Panc1 (cell line): ENCODE data around the gene KANSL3. TPM values are rescaled to one million over a fixed set of nuclear protein-coding genes. Genes with fewer than 3 reads are reported as not detected.
"Not testable (repeated sequence)": the region's sequence is repeated elsewhere in the genome, so short reads cannot be mapped to it uniquely, and the experiment has no call there.

Experiments
- ATAC-seq: fragments of 200-7000 bp; cut with Tn5 transposase; 2 replicates; pipeline ENCODE4 v1.9.1; 2020; ENCODE audit warnings: mild to moderate bottlenecking, moderate library complexity
- BruUV-seq: library from RNA; stranded (reverse); fragments of 400-500 nt; replicated peaks from 2 replicates; lab custom pipeline; 2021; lab: Mats Ljungman, UMichigan
- CTCF ChIA-PET: fragments of 300-600 bp; sonication (Branson Sonifier 250); formaldehyde crosslinking; loops from one replicate; lab custom pipeline; 2022; ENCODE audit warnings: antibody characterized with exemption; lab: Charles Lee
- POLR2A ChIA-PET: fragments of 300-600 bp; sonication (Branson Sonifier 250); formaldehyde crosslinking; loops from one replicate; lab custom pipeline; 2022; ENCODE audit warnings: antibody characterized with exemption; lab: Charles Lee
- DNase-seq: peaks from one replicate; pipeline ENCODE4 v3.0.0-alpha.2; 2010; ENCODE audit warnings: low read depth, low spot score
- H3K27ac ChIP-seq: 2 replicates; pipeline ENCODE4 v1.5.1; 2011; ENCODE audit warnings: mild to moderate bottlenecking, low read length, inconsistent platforms
- H3K27me3 ChIP-seq: fragments of 200-500 bp; sonication (Bioruptor generic); 2 replicates; pipeline ENCODE4 v1.6.0; 2014; ENCODE audit warnings: low read length, inconsistent platforms; ENCODE audit not compliant: control insufficient read depth, insufficient read depth
- H3K36me3 ChIP-seq: fragments of 200-500 bp; sonication (Bioruptor generic); 2 replicates; pipeline ENCODE4 v1.5.1; 2014; ENCODE audit warnings: inconsistent platforms, mild to moderate bottlenecking, low read length, moderate library complexity; ENCODE audit not compliant: control insufficient read depth, insufficient read depth
- H3K4me1 ChIP-seq: 2 replicates; pipeline ENCODE4 v1.5.1; 2011; ENCODE audit warnings: inconsistent platforms, mild to moderate bottlenecking, low read length, moderate library complexity; ENCODE audit not compliant: control insufficient read depth, insufficient read depth
- H3K4me3 ChIP-seq, 2 experiments: 2 replicates each; pipeline ENCODE4 v1.5.1; 2011 to 2012; ENCODE audit warnings: low read depth in 2 of 2, low read length in 2 of 2, mild to moderate bottlenecking in 2 of 2, inconsistent platforms in 1 of 2, moderate library complexity in 1 of 2
- H3K9me3 ChIP-seq: fragments of 200-500 bp; sonication (Bioruptor generic); 2 replicates; pipeline ENCODE4 v1.5.1; 2014; ENCODE audit warnings: low read depth, mild to moderate bottlenecking, inconsistent platforms, low read length, moderate library complexity; ENCODE audit not compliant: control insufficient read depth, insufficient read depth
- CTCF ChIP-seq: fragments of 450-650 bp; IDR thresholded peaks from 2 replicates; pipeline ENCODE4 v1.5.1; 2017; ENCODE audit warnings: mild to moderate bottlenecking
- POLR2AphosphoS5 ChIP-seq: IDR thresholded peaks from 2 replicates; pipeline ENCODE4 v1.6.1; 2012; ENCODE audit warnings: mild to moderate bottlenecking, low read depth, low read length, moderate library complexity
- REST ChIP-seq, 2 experiments: IDR thresholded peaks; 2 replicates each; pipeline ENCODE4 v1.6.1; 2011 to 2012; ENCODE audit warnings: low read depth in 2 of 2, control low read depth in 1 of 2, low read length in 1 of 2, mild to moderate bottlenecking in 1 of 2, moderate library complexity in 1 of 2; ENCODE audit not compliant: insufficient read depth in 1 of 2
- SIN3A ChIP-seq: IDR thresholded peaks from 2 replicates; pipeline ENCODE4 v1.6.1; 2012; ENCODE audit warnings: low read depth, mild to moderate bottlenecking, low read length, moderate library complexity, borderline replicate concordance; ENCODE audit not compliant: insufficient read depth
- TCF7L2 ChIP-seq: IDR thresholded peaks from 2 replicates; pipeline ENCODE4 v1.6.1; 2011; ENCODE audit warnings: mild to moderate bottlenecking, low read depth, low read length, inconsistent platforms
- in situ Hi-C: cut with HindIII; loops from 2 replicates; pipeline ENCODE4 v1.10.0; 2016; ENCODE audit warnings: low sequenced_read_pairs, low pct_unique_long_range_greater_than_20kb
- intact Hi-C: fragments of 100-400 bp; cut with micrococcal nuclease; formaldehyde crosslinking; loops from one replicate; pipeline ENCODE4 v1.10.0; 2022; ENCODE audit not compliant: unreplicated experiment
- total RNA-seq: library from RNA; stranded (reverse); gene quantifications from one replicate; pipeline ENCODE4 v1.2.1, GENCODE V29; 2021; ENCODE audit not compliant: unreplicated experiment

KANSL3 gene
- total RNA-seq, 1 experiment from 2014 or later: 50.3 TPM

GRCh38 chr2:96557421-96557820 is 80.7 kb downstream of the KANSL3 start:
- H3K4me3 ChIP-seq, H3K4me1 ChIP-seq, DNase-seq, POLR2A ChIA-PET, H3K9me3 ChIP-seq, intact Hi-C loops, in situ Hi-C loops, H3K27me3 ChIP-seq, ATAC-seq, H3K36me3 ChIP-seq, BruUV-seq: not testable (repeated sequence)
- CTCF ChIA-PET: interaction anchor here (0.7 kb wide), 1 partner anchor 48 kb away, joined by 3 read pairs; no protein-coding TSS in a partner anchor
- peak overlapping the region; percentile 62; the same call in 1 of the 2 replicates for H3K27ac ChIP-seq

- no TSS peak for BruUV-seq
- intact Hi-C loops (no loop called here), in situ Hi-C loops (no loop called here)
- ATAC-seq: peak; percentile 73
- TF ChIP-seq TCF7L2: no peak
- no peak for TF ChIP-seq SIN3A
- TF ChIP-seq REST (IDR thresholded peaks at IDR 0.05; ENCODE audit: insufficient read depth in 1 of 2, low read depth in 2 of 2, low read length in 1 of 2): no peak
- no peak for TF ChIP-seq POLR2AphosphoS5
- no peak for TF ChIP-seq CTCF
- Histone ChIP-seq H3K9me3 (no peaks in the 10 kb centered on the region), H3K36me3 (no peaks in the 10 kb centered on the region), H3K4me1 (peaks cover 10% of the 10 kb centered on the region), H3K27ac (peak overlapping the region; percentile 62; the same call in 1 of the 2 replicates), H3K4me3 (no peak overlapping the region), H3K27me3 (no peaks in the 10 kb centered on the region)
- ChIA-PET CTCF (interaction anchor here (0.7 kb wide), 3 partner anchors 47 to 398 kb away, joined by 3 to 4 read pairs (median 3); no protein-coding TSS in a partner anchor), POLR2A (no interaction called here)
- DNase-seq: peak; percentile 94
Measured at GRCh38 chr2:96556441-96557330, 81.4 kb downstream of the KANSL3 start.

GRCh38 chr2:96555146-96555610 is 82.9 kb downstream of the KANSL3 start:
- Histone ChIP-seq H3K27me3 (no peaks in the 10 kb centered on the region), H3K36me3 (no peaks in the 10 kb centered on the region), H3K4me3 (no peak overlapping the region), H3K27ac (no peak overlapping the region), H3K4me1 (peaks cover 10% of the 10 kb centered on the region), H3K9me3 (no peaks in the 10 kb centered on the region)
- intact Hi-C loops (no loop called here), in situ Hi-C loops (no loop called here)
- no TSS peak for BruUV-seq
- no peak for TF ChIP-seq REST (IDR thresholded peaks at IDR 0.05; ENCODE audit: insufficient read depth in 1 of 2, low read depth in 2 of 2, low read length in 1 of 2)
- no peak for TF ChIP-seq SIN3A
- TF ChIP-seq CTCF: no peak
- TF ChIP-seq POLR2AphosphoS5: no peak
- TF ChIP-seq TCF7L2: no peak
- DNase-seq (no peak), ATAC-seq (no peak)
- ChIA-PET CTCF (interaction anchor here (0.9 to 1.5 kb wide), 3 partner anchors 16 to 85 kb away, joined by 3 to 4 read pairs (median 3); no protein-coding TSS in a partner anchor), POLR2A (no interaction called here)
